DOHH2 (cell line): ENCODE data around the gene KIAA1328.

Experiments
- CTCF ChIP-seq: fragments of 200-600 bp; sonication (generic); IDR thresholded peaks from one replicate; pipeline ENCODE4 v1.5.1; 2014; ENCODE audit warnings: antibody characterized with exemption, mild to moderate bottlenecking, low read depth, low read length; ENCODE audit not compliant: poor library complexity, severe bottlenecking
- EZH2phosphoT487 ChIP-seq: fragments of 200-600 bp; sonication (generic); IDR thresholded peaks from 2 replicates; pipeline ENCODE4 v1.6.1; 2017; ENCODE audit warnings: borderline replicate concordance, mild to moderate bottlenecking, antibody characterized with exemption, low read length, moderate library complexity, mixed read lengths

- no peak for TF ChIP-seq CTCF
- TF ChIP-seq EZH2phosphoT487: no peak
Observed at GRCh38 chr18:36889742-36890141, 60.8 kb downstream of the KIAA1328 start.
